Raji (cell line): Measurements from ENCODE around the gene CCDC81.

Experiments used
- POLR2A ChIP-seq: IDR thresholded peaks from 2 replicates; pipeline ENCODE4 v1.6.1; 2011; ENCODE audit warnings: low read depth, low read length, control low read depth; ENCODE audit not compliant: insufficient read depth

Gene CCDC81

DNA sequence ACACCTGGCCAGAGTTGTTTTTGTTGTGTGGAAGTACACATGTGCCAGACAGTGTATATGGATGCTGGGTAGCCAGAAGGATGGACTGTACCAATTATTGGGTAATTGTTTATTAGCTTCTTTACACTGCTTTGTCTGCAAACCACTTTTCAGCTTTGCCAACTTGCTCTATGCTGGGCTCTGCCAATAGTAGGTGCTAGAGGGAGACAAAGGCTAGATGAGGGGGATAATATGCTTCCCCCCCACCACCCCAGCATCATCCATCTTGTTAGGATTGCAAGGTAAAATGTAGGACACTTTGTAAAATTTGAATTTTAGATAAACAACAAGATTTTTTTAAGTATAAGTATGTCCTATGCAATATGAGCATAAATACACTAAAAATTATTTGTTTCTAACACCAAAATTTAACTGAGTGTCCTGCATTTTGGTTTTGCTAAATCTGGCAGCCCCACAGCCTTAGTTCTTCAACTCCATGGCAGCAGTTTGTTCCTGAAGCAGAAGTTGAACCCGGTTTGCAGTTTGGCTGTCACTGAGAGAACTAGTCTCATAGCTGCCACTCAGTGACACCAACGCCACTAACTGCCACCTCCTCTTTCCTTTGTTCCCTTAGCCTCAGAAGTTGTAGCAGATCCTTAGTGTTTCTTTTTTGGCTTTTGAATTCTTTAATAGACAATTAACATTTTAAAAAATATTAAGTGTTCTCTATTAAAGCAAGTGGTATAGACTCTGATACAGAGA lies 78.8 kb downstream of the CCDC81 start:
- TF ChIP-seq POLR2A: no peak

- TF ChIP-seq POLR2A: no peak
Observed at GRCh38 chr11:86456075-86456939, 81.6 kb downstream of the CCDC81 start.

GRCh38 chr11:86458294-86459001 lies 83.8 kb downstream of the CCDC81 start:
- no peak for TF ChIP-seq POLR2A

DNA sequence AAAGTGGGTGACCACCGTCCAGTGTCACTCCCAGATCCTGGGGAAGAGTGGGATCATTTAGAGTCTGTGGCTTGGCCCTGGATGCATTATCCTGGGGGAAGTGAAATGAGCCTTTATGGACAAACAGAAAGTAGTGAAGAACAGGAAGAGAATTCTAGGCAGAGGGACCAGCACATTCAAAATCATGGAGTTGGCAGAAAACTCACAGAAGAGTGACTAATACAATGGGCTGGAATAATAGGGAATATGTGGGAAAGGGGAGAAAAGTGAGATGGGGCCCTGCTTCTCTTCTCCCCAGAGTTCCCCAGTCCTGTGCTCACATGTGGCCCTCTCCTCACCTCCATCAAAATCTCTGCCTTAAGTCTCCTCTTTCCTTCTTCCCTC lies 84.3 kb downstream of the CCDC81 start:
- no peak for TF ChIP-seq POLR2A

GRCh38 chr11:86459682-86460460 lies 85.2 kb downstream of the CCDC81 start:
- TF ChIP-seq POLR2A: no peak

DNA sequence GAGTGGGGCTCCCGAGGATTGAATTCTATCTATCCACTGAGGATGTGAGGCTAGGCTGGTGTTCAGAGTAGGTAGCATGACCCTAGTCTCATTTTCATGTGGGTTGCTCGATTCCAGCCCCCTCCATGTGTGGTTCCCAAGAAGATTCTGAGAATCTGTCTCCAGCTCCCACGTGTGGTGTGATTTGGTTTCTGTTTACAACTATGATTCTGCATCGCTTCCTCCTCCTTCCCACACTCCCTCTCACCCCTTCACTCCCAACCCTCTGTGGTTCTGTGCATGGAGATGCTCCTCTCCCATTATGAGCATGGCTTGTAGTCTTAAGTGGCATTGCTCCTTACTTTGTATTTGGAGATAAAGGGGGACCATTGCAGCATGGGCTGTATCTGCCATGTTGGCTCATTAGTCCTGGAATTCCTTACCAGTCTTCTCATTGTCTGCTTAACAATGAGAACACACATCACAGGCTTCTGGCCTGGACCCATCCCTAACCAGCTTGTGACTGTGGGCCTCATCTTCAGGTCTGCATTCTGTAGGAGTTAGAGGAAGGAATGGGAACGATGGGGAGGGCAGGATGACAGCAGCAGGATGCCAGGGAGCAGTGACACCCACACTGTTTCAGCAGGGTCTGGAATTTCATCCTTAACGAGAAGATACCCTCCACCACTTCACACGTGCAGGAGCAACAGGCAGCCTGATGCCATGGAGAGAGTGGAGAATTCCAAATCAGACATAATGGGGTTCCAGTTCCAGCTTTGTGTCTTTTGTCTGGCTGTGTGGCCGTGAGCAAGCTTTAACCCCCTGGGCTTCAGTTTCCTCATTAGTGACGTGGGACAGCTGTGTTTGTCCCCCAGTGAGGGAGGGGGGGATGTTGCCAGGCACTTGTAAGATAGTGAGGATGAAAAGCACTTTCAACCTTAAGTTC lies 86.0 kb downstream of the CCDC81 start:
- no peak for TF ChIP-seq POLR2A

DNA sequence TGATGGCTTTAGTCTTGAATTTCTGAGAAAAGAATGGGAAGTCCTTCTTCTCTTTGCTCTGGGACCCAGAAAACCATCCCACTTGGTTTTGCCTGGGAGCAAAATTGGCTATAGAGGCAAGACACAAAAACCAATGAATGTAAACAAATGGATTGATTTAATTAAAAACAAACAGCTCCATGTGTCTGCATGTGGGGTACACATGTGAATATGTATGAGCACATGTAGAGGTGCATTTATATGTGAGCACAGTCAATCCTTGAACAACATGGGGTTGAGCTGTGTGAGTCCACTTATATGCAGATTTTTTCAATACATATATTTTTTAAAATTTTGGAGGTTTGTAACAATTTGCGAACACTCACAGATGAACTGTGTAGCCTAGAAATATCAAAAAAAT lies 87.2 kb downstream of the CCDC81 start:
- no peak for TF ChIP-seq POLR2A

DNA sequence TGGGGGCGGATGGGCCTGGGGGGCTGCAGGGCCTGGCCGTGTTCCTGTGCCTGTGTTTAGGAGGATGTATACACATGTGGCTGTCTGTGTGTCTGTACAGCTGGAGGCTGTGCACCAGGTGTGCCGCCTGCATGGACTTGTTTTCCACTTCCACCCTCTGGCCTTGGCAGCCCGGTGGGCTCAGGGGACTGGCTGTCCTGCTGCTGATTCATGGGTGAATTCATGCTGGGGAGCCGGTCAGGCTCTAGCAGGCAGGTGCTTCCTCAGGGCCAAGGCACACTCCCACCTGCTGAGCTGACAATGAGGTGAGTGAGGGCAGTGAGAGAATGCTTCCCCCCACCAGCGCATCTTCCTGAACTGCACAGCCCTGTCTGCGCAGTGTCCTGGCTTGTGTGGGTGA lies 88.4 kb downstream of the CCDC81 start:
- no peak for TF ChIP-seq POLR2A

GRCh38 chr11:86463955-86464354 lies 89.3 kb downstream of the CCDC81 start:
- TF ChIP-seq POLR2A: no peak

- TF ChIP-seq POLR2A: no peak
Observed at GRCh38 chr11:86464509-86465221, 90.0 kb downstream of the CCDC81 start.

GRCh38 chr11:86468169-86468568 lies 93.5 kb downstream of the CCDC81 start:
- TF ChIP-seq POLR2A: no peak

- no peak for TF ChIP-seq POLR2A
Observed at GRCh38 chr11:86469491-86470388, 95.1 kb downstream of the CCDC81 start.
